GM12878 (cell line): ENCODE data around the gene ESR2. TPM values are rescaled to one million over a fixed set of nuclear protein-coding genes. Genes with fewer than 3 reads are reported as not detected.

ENCODE experiments used
- ATAC-seq: fragments of 200-7000 bp; cut with Tn5 transposase; 3 replicates; pipeline ENCODE4 v1.9.1; 2020; ENCODE audit warnings: mild to moderate bottlenecking, moderate library complexity
- BruUV-seq: library from RNA; stranded (reverse); fragments of 400-500 nt; replicated peaks from 2 replicates; lab custom pipeline; 2021; lab: Mats Ljungman, UMichigan
- CTCF ChIA-PET: fragments of 300-600 bp; sonication (Branson Sonifier 250); formaldehyde crosslinking; extraction: SDS; loops from one replicate; lab custom pipeline; 2021; ENCODE audit warnings: inconsistent platforms; lab: Yijun Ruan, JAX
- POLR2A ChIA-PET: fragments of 350-600 bp; formaldehyde crosslinking; extraction: SDS; loops from one replicate; lab custom pipeline; 2021; ENCODE audit warnings: inconsistent platforms; lab: Charles Lee
- RAD21 ChIA-PET: fragments of 300-600 bp; sonication (Branson Sonifier 250); formaldehyde crosslinking; loops from one replicate; lab custom pipeline; 2023; ENCODE audit warnings: antibody characterized with exemption; ENCODE audit not compliant: unreplicated experiment; lab: Charles Lee
- SMC1A ChIA-PET: fragments of 300-600 bp; sonication (Branson Sonifier 250); formaldehyde crosslinking; loops from one replicate; lab custom pipeline; 2023; ENCODE audit not compliant: unreplicated experiment, uncharacterized antibody; lab: Charles Lee
- DNase-seq: peaks from one replicate; pipeline ENCODE4 v3.0.0-alpha.2; 2011; ENCODE audit warnings: low read depth, low spot score
- FAIRE-seq: peaks from 3 replicates; lab custom pipeline; 2011; peaks lifted over from hg19 to GRCh38; lab: Jason Lieb, UNC
- H2AFZ ChIP-seq: 2 replicates; pipeline ENCODE4 v1.6.0; 2011; ENCODE audit warnings: low read depth, low read length, control low read depth; ENCODE audit not compliant: control insufficient read depth
- H3K27ac ChIP-seq: 2 replicates; pipeline ENCODE4 v1.5.1; 2011; ENCODE audit warnings: control low read depth; ENCODE audit not compliant: control insufficient read depth, insufficient read depth
- H3K27me3 ChIP-seq, 2 experiments: replicated peaks in 1 of 2; 2 replicates each; pipeline versions ENCODE4 v1.6.0 to v1.6.1; 2011; ENCODE audit warnings: low read length in 1 of 2; ENCODE audit not compliant: control insufficient read depth in 2 of 2, insufficient read depth in 2 of 2
- H3K36me3 ChIP-seq, 2 experiments: 2 replicates each; pipeline ENCODE4 v1.5.1; 2011; ENCODE audit warnings: low read length in 1 of 2; ENCODE audit not compliant: control insufficient read depth in 2 of 2, insufficient read depth in 2 of 2
- H3K4me1 ChIP-seq: 2 replicates; pipeline ENCODE4 v1.6.1; 2011; ENCODE audit warnings: mild to moderate bottlenecking, low read length, moderate library complexity, mixed read lengths; ENCODE audit not compliant: control insufficient read depth, insufficient read depth
- H3K4me2 ChIP-seq: 2 replicates; pipeline ENCODE4 v1.6.0; 2011; ENCODE audit warnings: control low read depth; ENCODE audit not compliant: control insufficient read depth, insufficient read depth
- H3K4me3 ChIP-seq: fragments of 200-600 bp; sonication (generic); 2 replicates; pipeline ENCODE4 v1.5.1; 2016
- H3K79me2 ChIP-seq: 2 replicates; pipeline ENCODE4 v1.6.0; 2011; ENCODE audit warnings: low read length; ENCODE audit not compliant: control insufficient read depth, insufficient read depth
- H3K9ac ChIP-seq: 2 replicates; pipeline ENCODE4 v1.8.0; 2011; ENCODE audit warnings: low read length, control low read depth, mixed read lengths; ENCODE audit not compliant: control insufficient read depth, insufficient read depth
- H3K9me3 ChIP-seq: replicated peaks from 3 replicates; pipeline ENCODE4 v1.5.1; 2011; ENCODE audit warnings: mild to moderate bottlenecking, low read length; ENCODE audit not compliant: control insufficient read depth, insufficient read depth
- H4K20me1 ChIP-seq: 2 replicates; pipeline ENCODE4 v1.6.0; 2011; ENCODE audit not compliant: control insufficient read depth, insufficient read depth
- BCL3 ChIP-seq: IDR thresholded peaks from 2 replicates; pipeline ENCODE4 v1.6.1; 2011; ENCODE audit warnings: borderline replicate concordance, low read depth, mild to moderate bottlenecking, moderate library complexity, low read length; ENCODE audit not compliant: insufficient read depth, poor library complexity, severe bottlenecking
- HDAC2 ChIP-seq: fragments of 200-600 bp; sonication (generic); IDR thresholded peaks from 2 replicates; pipeline ENCODE4 v1.6.1; 2017
- KLF5 ChIP-seq: fragments of 450-650 bp; IDR thresholded peaks from 2 replicates; pipeline ENCODE4 v1.6.1; 2014; ENCODE audit warnings: mild to moderate bottlenecking; ENCODE audit not compliant: partially characterized antibody
- NFIC ChIP-seq: IDR thresholded peaks from 2 replicates; pipeline ENCODE4 v1.6.1; 2012; ENCODE audit warnings: low read depth, mild to moderate bottlenecking, inconsistent platforms, low read length, moderate library complexity
- ZBED1 ChIP-seq: IDR thresholded peaks from 2 replicates; pipeline ENCODE4 v1.6.1; 2016; ENCODE audit warnings: borderline replicate concordance
- ZNF384 ChIP-seq: IDR thresholded peaks from 2 replicates; pipeline ENCODE4 v1.6.1; 2012; ENCODE audit warnings: low read depth, mild to moderate bottlenecking, low read length, improper control_type of control experiment, borderline replicate concordance
- ZNF592 ChIP-seq: fragments of 450-650 bp; IDR thresholded peaks from 2 replicates; pipeline ENCODE4 v1.6.1; 2017; ENCODE audit warnings: mild to moderate bottlenecking, moderate library complexity
- WGBS: methylation state at CpG from one replicate; pipeline ENCODE4 v1.1.6; 2016; ENCODE audit warnings: low lambda C conversion rate; ENCODE audit not compliant: insufficient replicate concordance, insufficient coverage; ENCODE audit errors: missing lambda C conversion rate; 5-methylcytosine and 5-hydroxymethylcytosine counted together
- in situ Hi-C: fragments of 300-500 bp; cut with MboI; formaldehyde crosslinking; loops from 9 replicates; pipeline ENCODE4 v1.14.3; 2018; ENCODE audit warnings: mixed read lengths
- intact Hi-C: fragments of 100-400 bp; cut with micrococcal nuclease; formaldehyde crosslinking; loops from one replicate; pipeline ENCODE4 v1.14.2; 2022; ENCODE audit not compliant: unreplicated experiment
- polyA plus RNA-seq, 11 experiments: library from polyadenylated mRNA; depleted of rRNA in 4 of 11; unstranded in 6 of 11; stranded (reverse) in 5 of 11; fragments of >200 nt; fragmentation: Nextera tagmentation in 4 of 11; fragmentation: Illumina TruSeq in 1 of 11; extraction: Ambion mirVana in 4 of 11; extraction: Trizol in 1 of 11; gene quantifications; 1 replicate in 1 of 11; 2 replicates in 10 of 11; pipeline versions ENCODE4 v1.2.1 to v1.2.3, GENCODE V29; 2011 to 2016; ENCODE audit warnings: inconsistent platforms in 2 of 11, missing spikeins in 2 of 11, low read depth in 1 of 11
- total RNA-seq, 4 experiments: library from RNA; depleted of rRNA in 3 of 4; stranded (reverse); fragments of >200 nt in 3 of 4; fragmentation: Illumina TruSeq in 1 of 4; extraction: Trizol in 1 of 4; gene quantifications; 2 replicates each; pipeline versions ENCODE4 v1.2.1 to v1.2.3, GENCODE V29; 2013 to 2021

ESR2 gene
- total and polyA plus RNA-seq, 10 of the 15 experiments (the other 5 are each of a cell fraction or from before 2014, with no cell fraction given): 0.29 to 2.6 (median 0.81) TPM

GRCh38 chr14:64114166-64114565 is 180.0 kb downstream of the ESR2 start (continued):
- TF ChIP-seq ZNF592: no peak
- TF ChIP-seq ZBED1: no peak
- no peak for TF ChIP-seq HDAC2
- TF ChIP-seq NFIC: no peak
- TF ChIP-seq KLF5: no peak

GRCh38 chr14:64112867-64113678 is 181.1 kb downstream of the ESR2 start:
- WGBS: 96% methylated on average over 17 of the region's 17 CpGs
- Histone ChIP-seq H4K20me1 (no peaks in the 10 kb centered on the region), H3K27ac (no peak overlapping the region), H3K4me1 (no peaks in the 10 kb centered on the region), H3K4me2 (no peak overlapping the region), H2AFZ (no peak overlapping the region), H3K79me2 (no peaks in the 10 kb centered on the region), H3K9ac (no peak overlapping the region), H3K4me3 (no peak overlapping the region), H3K9me3 (no peaks in the 10 kb centered on the region), H3K36me3 (peaks cover 9 to 15% of the 10 kb centered on the region in 2 experiments; a peak in 3 of 4 replicates), H3K27me3 (no peaks in the 10 kb centered on the region)
- BruUV-seq: no TSS peak
- intact Hi-C loops: no loop called here
- FAIRE-seq (no peak), ATAC-seq (no peak), DNase-seq (no peak)
- RAD21 ChIA-PET: no interaction called here
- in situ Hi-C loops: no loop called here
- SMC1A ChIA-PET: interaction anchor here (0.9 kb wide), 1 partner anchor 22 kb away, joined by 3 read pairs; no protein-coding TSS in a partner anchor
- TF ChIP-seq BCL3 (peak; percentile 33), ZNF384 (no peak)
- CTCF ChIA-PET: interaction anchor here (0.6 to 1.8 kb wide), 3 partner anchors 114 to 188 kb away, joined by 3 to 4 read pairs (median 3); no protein-coding TSS in a partner anchor
- POLR2A ChIA-PET: no interaction called here
